AG08396 (cell line): ENCODE data around the gene NCCRP1.

Experiments
- DNase-seq: peaks from one replicate; pipeline ENCODE4 v3.0.0; 2012; ENCODE audit warnings: low spot score, mixed read lengths

Gene NCCRP1

DNA sequence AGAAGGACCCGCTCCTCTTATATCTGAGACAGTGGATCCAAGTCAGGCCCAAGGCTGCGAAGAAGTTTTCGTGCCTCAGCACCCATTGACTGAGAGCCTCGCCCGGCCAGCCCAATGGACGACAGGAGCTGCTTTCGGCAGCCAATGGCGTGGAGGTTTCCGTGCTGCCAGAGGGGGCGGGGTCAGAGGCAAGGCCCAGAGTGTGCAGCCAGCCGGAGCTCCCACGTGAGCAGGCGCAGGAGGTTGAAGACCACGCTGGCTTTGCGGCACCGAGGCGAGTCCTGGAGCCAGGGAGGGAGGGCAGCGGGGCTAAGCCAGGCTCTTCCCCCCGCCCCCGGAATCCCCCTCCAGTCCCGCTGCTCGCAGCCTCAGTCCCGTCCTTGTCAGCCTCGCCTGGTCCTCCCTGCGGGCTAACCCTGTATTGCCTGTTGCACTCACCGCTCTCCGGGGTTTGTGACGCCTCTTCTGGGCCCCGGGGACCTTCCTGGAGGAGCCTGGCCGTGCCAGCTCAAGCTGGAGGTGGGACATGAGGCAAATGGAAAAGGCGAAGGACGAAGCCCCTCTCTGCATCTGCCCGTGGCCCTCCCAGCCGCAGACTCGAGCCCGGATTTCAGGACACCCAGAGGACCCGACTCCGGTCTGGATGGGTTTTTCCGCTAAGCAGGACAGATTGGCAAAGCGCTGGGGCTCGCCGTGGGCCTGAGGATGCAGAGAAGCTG is 50.3 kb downstream of the NCCRP1 start:
- no peak for DNase-seq

DNA sequence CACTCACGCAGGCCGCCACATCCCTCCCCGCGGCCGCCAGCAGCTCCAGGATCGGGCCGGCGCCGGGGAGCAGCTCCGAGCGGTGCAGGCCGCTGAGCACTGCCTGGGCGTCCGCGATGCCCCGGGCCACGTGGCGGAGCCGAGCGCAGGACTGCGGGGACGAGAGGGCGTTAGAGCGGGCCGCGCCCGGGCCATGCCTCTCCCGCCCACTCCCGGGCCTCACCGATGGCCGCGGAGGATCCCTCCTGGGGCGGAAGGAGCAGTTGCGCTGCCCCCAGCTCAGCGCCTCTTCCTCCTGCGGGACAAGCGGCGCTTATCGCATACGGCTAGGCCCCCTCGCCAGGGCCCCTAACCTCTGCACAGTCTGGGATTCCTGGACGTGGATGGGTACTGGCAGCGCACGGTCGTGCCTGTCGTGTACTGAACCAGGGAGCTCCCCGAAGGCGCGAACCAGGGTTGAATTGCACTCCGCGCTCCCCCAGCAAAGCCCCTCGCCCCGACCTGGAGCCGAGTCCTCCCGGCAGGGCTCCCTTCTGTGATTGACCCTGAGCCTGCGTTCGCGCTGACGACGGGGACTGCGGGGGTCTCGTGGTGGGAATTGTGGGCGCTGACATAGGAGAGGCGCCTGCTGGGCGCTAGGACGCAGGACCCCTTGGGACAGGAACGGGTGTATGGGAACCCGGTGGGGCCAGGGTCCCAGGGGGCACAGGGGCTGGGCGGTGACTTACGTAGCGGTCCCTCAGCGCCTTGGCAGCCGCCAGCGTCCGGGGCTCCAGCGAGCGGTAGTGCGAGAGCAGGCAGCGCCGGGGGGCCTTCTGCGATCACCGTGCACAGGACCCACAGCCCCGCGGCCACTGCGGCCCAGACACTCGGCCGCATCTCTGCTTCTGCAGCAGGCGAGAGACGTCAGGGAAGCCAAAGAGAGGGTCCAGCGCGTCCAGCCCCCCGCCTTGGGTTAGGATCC is 51.2 kb downstream of the NCCRP1 start:
- DNase-seq, result no peak

DNA sequence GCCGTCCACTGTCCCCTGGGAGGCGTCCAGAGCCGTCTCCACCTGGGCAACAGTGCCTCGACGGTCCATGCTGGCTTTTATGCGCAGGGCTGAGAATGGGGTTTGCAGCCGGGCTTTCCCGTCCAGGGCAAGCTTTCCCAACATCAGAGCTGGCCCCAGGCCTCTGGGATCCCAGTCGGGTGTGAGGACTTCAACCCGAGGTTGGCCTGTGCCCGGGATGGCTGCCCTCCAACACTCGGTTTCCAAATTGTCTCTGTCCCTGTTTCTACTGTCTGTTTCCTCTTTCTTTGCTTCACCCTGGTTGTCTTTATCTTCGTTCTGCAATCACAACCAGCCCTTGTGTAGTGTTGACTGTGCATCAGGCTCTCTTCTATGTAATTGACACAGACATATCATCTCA is 52.0 kb downstream of the NCCRP1 start, which contains the start of gene IFNL4:
Gene IFNL4, minus strand, starts transcription at position 51 of the 400 bp plus-strand sequence.
- no peak for DNase-seq

DNA sequence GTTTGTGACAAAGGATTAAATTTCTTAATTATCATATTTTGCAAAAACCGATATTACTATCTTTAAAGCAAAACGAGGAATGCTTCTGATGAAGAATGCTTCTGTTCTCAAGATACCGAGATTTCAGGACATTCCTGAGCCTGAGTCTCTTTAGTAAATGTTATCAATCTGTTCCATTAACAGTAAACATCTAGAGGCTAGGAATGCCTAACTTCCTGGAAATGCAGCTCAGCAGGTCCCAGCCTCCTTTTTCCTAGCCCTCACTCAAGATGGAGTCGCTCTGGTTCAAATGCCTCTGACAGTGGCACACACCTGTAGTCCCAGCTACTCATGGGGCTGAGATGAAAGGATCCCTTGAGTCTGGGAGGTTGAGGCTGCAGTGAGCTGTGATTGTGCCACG is 54.3 kb downstream of the NCCRP1 start:
- no peak for DNase-seq
